GM12864 (cell line): ENCODE results near the gene MCUB.

ENCODE experiments used
- DNase-seq: peaks from one replicate; pipeline ENCODE4 v3.0.0-alpha.2; 2011; ENCODE audit warnings: low read depth
- H3K4me3 ChIP-seq: 2 replicates; pipeline ENCODE4 v1.5.1; 2011; ENCODE audit warnings: mild to moderate bottlenecking, low read depth, low read length, control low read depth
- TF ChIP-seq, protein P1 (sequence below): IDR thresholded peaks from 2 replicates; pipeline ENCODE4 v1.5.1; 2011; ENCODE audit warnings: low read depth, mild to moderate bottlenecking, moderate library complexity, low read length, control low read depth, inconsistent platforms; ENCODE audit errors: missing control alignments

The MCUB gene

DNA sequence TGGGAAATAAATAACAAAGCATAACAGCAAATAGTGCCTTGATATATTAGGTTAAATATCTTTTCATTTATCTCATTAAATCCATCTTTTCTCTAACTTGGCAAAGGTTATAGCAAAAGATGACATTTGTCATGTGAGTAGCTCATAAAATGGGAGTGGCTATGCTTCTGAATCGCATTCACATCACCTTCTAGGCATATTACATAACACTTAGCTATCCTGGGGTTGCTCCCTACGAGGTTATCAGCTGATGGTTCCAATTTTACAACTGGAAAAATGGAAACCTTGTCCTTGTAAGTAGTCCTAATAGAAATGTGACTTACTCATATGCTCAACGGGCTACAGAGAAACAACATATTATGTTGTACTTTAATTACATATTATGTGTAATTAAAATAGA lies 153.5 kb downstream of the MCUB start:
- TF ChIP-seq, protein P1, sequence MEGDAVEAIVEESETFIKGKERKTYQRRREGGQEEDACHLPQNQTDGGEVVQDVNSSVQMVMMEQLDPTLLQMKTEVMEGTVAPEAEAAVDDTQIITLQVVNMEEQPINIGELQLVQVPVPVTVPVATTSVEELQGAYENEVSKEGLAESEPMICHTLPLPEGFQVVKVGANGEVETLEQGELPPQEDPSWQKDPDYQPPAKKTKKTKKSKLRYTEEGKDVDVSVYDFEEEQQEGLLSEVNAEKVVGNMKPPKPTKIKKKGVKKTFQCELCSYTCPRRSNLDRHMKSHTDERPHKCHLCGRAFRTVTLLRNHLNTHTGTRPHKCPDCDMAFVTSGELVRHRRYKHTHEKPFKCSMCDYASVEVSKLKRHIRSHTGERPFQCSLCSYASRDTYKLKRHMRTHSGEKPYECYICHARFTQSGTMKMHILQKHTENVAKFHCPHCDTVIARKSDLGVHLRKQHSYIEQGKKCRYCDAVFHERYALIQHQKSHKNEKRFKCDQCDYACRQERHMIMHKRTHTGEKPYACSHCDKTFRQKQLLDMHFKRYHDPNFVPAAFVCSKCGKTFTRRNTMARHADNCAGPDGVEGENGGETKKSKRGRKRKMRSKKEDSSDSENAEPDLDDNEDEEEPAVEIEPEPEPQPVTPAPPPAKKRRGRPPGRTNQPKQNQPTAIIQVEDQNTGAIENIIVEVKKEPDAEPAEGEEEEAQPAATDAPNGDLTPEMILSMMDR, result no peak
- no peak overlapping the region for H3K4me3 ChIP-seq
- no peak for DNase-seq

GRCh38 chr4:109718759-109719158 lies 158.7 kb downstream of the MCUB start:
- no peak overlapping the region for H3K4me3 ChIP-seq
- TF ChIP-seq, protein P1, result no peak
- no peak for DNase-seq

GRCh38 chr4:109719604-109720003 lies 159.6 kb downstream of the MCUB start:
- TF ChIP-seq, protein P1, result no peak
- DNase-seq, result no peak
- H3K4me3 ChIP-seq, result no peak overlapping the region

DNA sequence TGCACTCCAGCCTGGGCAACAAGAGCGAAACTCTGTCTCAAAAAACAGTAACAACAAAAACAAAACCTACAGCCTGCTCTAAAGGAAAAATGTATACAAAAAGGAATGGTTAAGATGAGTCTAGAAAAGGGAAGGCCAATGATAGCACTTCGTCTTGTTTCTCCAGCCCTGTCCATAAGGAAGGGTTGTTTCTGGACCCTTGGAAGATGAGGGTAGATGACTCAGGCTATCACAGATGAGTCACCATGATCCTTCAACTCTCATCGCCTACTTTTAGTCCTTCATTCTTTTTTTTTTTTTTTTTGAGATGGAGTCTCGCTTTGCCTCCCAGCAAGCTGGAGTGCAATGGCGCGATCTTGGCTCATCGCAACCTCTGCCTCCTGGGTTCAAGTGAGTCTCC lies 161.0 kb downstream of the MCUB start:
- DNase-seq, result no peak
- H3K4me3 ChIP-seq, result no peak overlapping the region
- TF ChIP-seq, protein P1, result no peak

- TF ChIP-seq, protein P1, result no peak
- no peak for DNase-seq
- H3K4me3 ChIP-seq, result no peak overlapping the region
Measured at GRCh38 chr4:109722357-109722756, 162.3 kb downstream of the MCUB start.

DNA sequence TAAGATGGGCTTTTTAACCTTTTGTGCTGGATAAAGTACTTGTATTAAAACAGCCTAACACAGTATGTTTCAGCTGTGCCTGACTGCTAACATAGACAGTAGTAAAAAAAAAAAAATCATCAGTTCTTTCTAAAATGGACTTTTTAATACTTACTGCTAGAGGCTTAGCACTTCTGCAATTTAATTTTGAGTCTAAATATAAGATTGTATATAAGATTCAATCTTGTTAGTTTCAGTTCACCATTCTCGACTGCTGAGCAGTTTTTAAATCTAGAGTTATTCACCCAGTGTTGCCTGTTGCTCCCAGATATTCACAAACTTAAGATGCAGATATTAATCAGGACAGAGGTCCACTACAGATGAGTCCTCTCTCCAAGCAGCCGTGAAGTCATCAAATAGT lies 163.1 kb downstream of the MCUB start:
- TF ChIP-seq, protein P1, result no peak
- no peak overlapping the region for H3K4me3 ChIP-seq
- DNase-seq, result no peak

GRCh38 chr4:109728385-109728784 lies 168.3 kb downstream of the MCUB start:
- TF ChIP-seq, protein P1, result no peak
- peak overlapping the region; percentile 14; the same call in 1 of the 2 replicates for H3K4me3 ChIP-seq
- DNase-seq, result no peak
